Activated naive CD4-positive, alpha-beta T cell treated with anti-CD3 and anti-CD28 coated beads, Interleukin-2, amount 10 ng/mL, durations not matched to agents 5 hours and 36 hours (primary cell): ENCODE data around the gene DLG5. TPM values are rescaled to one million over a fixed set of nuclear protein-coding genes. Genes with fewer than 3 reads are reported as not detected.

ENCODE experiments used
- total RNA-seq, 2 experiments: library from RNA; stranded (reverse); gene quantifications; one replicate each; pipeline ENCODE4 v1.2.3, GENCODE V29; 2021

The DLG5 gene
- total RNA-seq, result 1 to 10 TPM; 7.0 to 7.5 TPM

GRCh38 chr10:77926566-77927401 lies at the start of gene DLG5:
TSS of gene DLG5 (minus strand) at chr10:77926755. CDS start at chr10:77926520, 235 bp downstream.

Other genes starting within 250 kb of the DLG5 start
- gene POLR3A, start 102.8 kb upstream of the DLG5 start, total RNA-seq, result 10 to 100 TPM; 15.4 to 16.8 TPM
- gene RPS24, start 107.1 kb upstream of the DLG5 start, total RNA-seq, result 1,000 to 10,000 TPM; 2,047 to 2,073 TPM